NCI-H82 treated with DMSO at 0.1 percent for 48 hours (cell line): Measurements from ENCODE around the gene WWOX.

Experiments used
- DNase-seq: peaks from one replicate; lab custom pipeline; 2025; ENCODE audit not compliant: unreplicated experiment; lab: John Stamatoyannopoulos, UW

Gene WWOX

GRCh38 chr16:78994135-78994745 is 894.8 kb downstream of the WWOX start:
- DNase-seq, result no peak

- DNase-seq, result no peak
Observed at GRCh38 chr16:78995441-78995840, 896.0 kb downstream of the WWOX start.

DNA sequence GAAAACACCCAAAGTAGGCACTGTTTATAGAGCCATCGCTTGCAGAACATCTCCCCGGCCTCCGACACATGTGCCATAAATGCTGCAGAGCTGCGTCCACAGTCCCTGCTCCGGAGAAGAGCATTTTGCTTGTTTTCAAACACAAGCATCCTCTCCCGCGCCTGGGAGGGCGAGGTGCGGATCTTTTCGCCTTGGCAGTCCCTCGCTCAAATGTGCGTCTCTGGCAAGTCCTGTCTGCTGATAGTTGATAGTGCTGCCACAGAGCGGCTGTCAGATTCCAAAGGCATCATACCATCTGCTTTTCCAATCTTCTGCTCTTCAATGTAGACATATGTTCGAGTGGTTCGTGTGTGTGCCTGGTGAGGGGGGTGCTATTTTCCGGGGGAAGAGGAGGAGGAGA is 897.3 kb downstream of the WWOX start:
- no peak for DNase-seq

DNA sequence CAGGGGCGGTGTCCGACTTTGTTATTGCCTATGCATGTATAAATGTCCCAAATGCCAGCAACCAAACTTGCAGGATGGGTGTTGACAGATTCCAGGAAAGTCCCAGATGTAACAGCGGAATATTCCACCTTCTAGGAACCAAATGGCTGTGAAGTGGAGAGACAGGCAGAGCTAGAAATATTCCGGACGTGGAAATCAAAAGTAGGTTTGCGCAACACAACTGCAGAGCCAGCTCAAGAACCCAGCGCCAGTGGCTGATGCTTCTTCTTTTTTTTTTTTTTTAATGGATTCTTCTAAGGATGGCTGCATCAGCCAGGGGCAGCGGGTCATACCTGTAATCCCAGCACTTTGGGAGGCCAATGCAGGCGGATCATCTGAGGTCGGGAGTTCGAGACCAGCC is 899.4 kb downstream of the WWOX start:
- no peak for DNase-seq

GRCh38 chr16:79001156-79001967 is 901.9 kb downstream of the WWOX start:
- no peak for DNase-seq

DNA sequence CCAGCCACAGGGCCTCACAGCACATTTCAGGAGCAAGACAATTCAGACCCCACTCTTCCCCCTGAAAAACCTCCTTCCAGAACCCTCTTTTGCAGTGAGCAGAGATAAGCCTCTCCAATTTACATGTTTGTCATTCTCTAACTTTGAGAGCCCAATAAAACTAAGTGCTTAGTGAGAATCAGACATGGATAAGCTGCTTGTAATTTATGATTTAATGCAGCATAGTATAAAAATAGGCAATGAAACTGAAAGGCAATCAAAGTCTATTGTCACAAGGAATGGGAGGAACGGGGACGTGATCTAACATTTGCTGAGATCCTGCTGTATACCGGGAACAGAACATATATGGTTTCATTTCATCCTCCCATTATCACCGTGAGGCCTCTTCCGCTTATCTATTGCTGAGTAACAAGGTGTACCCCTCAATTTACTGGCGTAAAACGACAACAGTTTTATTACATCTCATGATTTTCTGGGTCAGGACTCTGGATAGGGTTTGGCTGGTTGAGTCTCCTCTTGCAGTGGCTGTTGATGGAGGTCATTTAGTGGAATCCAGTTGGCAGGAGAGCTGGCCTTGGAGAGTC is 903.7 kb downstream of the WWOX start:
- no peak for DNase-seq

DNA sequence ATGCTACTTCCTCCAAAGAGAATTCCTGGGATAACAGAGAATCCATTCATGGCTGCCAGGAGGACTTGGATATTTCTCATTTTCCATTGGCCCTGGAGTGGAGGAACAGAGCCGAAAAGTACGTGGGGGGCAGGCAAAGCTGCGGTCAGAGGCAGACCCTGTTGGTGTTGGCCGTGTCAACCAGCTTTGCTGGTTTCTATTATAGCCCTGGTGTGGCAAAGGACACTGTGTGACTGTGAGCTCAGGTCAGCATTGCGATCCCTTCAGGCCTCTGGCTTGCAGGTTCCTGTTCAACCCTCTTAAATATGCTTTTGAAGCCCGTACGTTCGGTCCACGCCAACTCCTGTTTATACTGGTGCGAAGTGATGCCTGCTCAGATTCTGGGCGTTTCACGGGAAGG is 904.9 kb downstream of the WWOX start:
- no peak for DNase-seq

GRCh38 chr16:79005096-79005495 is 905.6 kb downstream of the WWOX start:
- DNase-seq, result no peak

- no peak for DNase-seq
Observed at GRCh38 chr16:79006206-79006605, 906.8 kb downstream of the WWOX start.

- DNase-seq, result no peak
Observed at GRCh38 chr16:79006765-79007164, 907.3 kb downstream of the WWOX start.

DNA sequence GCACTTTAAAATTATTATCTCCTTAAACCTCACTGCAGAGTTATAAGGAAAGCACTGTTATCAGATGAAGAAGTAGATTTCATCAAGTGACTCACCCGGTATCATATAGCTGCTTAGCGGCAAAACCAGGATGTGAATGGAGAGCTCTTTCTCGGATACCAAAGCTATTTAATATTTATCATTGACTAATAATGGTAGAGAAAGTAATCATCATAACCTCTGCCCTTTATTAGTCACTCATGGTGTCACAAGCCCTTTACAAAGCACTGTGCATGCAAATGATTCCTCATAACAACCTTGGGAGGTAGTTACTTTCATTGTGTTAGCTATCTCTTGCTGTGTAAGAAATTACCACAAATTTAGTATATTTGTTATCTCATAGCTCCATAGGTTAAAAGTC is 908.2 kb downstream of the WWOX start:
- DNase-seq, result no peak

DNA sequence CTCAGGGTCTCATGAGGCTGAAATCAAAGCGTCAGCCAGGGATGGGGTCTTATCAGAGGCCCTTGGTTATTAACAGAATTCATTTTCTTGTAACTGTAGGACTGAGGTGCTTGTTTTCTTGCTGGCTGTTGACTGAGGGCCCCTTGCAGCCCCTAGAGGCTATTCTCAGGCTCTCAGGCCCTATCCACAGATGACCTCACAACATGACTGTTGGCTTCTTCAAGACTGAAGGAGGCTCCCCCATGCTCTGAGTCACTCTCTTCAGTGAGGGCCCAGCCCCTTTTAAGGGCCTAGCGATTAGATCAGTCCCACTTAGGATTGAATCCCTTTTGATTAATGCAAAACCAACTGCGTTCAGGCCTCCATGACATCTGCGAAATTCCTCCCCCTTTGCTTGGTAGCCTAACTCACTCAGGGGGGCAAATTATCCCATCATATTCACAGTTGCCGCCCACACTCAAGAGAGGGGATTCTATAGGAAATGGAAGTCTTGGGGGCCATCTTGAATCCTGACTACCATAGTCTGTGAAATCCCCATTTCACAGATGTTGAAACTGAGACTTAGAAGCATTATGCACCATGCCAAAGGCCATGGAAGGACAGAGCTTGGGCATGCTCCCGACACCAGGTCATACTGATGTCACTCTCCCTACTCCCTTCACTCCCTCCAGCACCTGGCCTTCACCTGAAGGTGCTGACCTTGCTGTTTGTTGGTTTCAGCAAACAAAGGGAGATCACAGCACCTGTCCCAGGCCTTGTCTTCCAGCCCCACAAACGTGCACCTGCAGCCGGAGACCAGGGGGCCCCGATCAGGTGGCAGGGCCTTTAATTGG is 908.8 kb downstream of the WWOX start:
- no peak for DNase-seq

GRCh38 chr16:79008869-79009179 is 909.4 kb downstream of the WWOX start:
- no peak for DNase-seq

GRCh38 chr16:79009896-79010295 is 910.4 kb downstream of the WWOX start:
- DNase-seq, result no peak

DNA sequence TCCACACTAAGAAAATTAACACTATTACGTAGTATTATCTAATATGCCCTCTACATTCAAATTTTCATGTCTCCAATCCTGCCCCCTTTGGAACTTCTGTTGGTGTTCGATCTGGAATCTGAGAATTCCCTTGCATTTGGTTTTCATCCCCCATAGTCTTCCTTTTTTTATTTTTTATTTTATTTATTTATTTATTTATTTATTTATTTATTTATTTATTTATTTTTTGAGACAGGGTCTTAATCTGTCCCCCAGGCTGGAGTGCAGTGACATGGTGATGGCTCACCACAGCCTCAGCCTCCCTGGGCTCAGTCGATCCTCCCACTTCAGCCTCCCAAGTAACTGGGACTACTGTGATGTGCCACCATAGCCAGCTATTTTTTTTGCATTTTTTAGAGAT is 911.8 kb downstream of the WWOX start:
- no peak for DNase-seq

GRCh38 chr16:79012671-79013434 is 913.4 kb downstream of the WWOX start:
- DNase-seq, result no peak

DNA sequence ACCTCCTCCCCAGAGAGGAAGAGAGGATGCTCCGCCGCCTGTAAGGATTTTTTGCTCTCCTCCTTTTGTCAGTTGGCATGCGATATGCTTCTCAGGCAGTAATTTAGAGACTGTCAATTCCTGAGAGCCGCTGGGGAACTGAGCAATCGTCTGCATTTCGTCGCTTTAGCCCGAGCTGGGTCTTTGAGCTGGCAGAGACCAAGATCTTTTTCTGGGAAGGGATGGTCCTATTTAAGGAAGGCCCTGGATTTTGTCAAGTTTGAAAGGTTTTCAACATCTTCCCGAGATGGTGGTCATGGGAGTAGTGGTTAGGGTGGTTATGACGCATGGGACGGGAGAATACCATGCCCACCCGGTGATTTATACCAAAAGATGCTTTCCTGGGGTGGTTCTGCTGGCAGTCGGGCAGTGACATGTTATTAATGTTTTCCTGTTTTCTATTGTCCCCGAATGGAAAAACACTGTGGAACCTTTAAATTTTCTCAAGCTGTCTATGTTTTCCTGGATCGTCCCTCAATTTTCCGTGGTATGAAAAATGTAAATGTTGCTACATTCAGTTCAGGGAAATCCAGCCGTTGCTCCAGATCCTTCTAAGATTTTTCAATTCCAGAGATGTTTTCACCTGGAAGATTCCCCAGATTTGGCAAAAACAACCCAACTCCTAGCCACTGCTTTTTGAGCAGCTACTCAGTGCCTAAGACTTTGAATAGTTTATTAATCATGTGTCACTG is 914.6 kb downstream of the WWOX start:
- DNase-seq, result no peak

DNA sequence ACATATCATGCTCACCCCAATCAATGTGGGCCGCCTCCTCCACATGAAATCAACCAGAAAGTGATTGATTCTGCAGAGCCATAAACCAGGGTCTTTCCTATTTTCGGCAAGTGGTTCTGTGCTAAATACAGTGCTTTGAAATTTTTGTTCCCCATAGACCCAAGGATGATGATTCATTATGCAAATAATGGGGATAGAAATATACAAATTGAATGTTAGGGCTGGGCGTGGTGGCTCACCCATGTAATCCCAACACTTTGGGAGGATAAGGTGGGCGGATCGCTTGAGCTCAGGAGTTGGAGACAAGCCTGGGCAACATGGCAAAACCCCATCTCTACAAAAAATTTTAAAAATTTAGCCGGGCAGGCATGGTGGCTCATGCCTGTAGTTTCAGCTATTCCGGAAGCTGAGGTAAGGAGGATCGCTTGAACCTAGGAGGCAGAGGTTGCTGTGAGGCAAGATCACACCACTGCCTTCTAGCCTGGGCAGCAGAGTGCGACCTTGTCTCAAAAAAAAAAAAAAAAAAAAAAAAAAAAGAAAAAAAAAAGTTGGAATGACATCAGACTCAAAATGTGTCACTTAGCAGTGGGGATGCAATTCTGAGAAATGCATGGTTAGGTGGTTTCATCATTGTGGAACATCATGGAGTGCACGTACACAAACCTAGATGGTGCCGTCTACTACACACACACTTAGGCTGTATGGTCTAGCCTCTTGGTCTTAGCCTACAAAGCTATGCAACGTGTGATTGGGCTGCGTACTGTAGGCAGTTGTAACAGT is 919.4 kb downstream of the WWOX start:
- DNase-seq, result no peak

DNA sequence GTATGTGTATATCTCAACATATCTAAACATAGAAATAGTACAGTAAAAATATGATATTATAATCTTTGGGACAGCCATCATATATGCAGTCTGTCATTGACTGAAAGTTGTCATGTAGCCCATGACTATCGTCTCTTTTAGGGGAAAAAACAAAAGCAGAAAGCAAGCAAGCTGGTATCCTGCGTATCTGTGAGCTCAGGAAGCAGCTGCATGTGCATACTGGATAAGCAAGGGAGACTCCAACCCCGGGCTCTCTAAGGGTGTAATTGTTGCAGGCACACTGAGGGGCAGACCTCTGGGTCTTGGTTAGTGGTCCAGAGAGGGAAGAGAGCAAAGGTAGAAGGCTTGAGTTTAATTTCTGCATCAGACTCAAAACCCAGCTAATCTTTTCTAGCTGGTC is 920.0 kb downstream of the WWOX start:
- DNase-seq, result no peak
